Ishikawa (cell line): Measurements from ENCODE around the gene FASTK.

Experiments used
- CREB1 ChIP-seq: IDR thresholded peaks from 2 replicates; pipeline ENCODE4 v1.6.1; 2012; ENCODE audit warnings: low read depth
- EP300 ChIP-seq: IDR thresholded peaks from 2 replicates; pipeline ENCODE4 v1.6.1; 2012; ENCODE audit warnings: borderline replicate concordance
- TEAD4 ChIP-seq: IDR thresholded peaks from 2 replicates; pipeline ENCODE4 v1.6.1; 2012
- TF ChIP-seq, protein P1 (sequence below): IDR thresholded peaks from 2 replicates; pipeline ENCODE4 v1.6.1; 2012
- TF ChIP-seq, protein P2 (sequence below): IDR thresholded peaks from 2 replicates; pipeline ENCODE4 v1.6.1; 2012

DNA sequence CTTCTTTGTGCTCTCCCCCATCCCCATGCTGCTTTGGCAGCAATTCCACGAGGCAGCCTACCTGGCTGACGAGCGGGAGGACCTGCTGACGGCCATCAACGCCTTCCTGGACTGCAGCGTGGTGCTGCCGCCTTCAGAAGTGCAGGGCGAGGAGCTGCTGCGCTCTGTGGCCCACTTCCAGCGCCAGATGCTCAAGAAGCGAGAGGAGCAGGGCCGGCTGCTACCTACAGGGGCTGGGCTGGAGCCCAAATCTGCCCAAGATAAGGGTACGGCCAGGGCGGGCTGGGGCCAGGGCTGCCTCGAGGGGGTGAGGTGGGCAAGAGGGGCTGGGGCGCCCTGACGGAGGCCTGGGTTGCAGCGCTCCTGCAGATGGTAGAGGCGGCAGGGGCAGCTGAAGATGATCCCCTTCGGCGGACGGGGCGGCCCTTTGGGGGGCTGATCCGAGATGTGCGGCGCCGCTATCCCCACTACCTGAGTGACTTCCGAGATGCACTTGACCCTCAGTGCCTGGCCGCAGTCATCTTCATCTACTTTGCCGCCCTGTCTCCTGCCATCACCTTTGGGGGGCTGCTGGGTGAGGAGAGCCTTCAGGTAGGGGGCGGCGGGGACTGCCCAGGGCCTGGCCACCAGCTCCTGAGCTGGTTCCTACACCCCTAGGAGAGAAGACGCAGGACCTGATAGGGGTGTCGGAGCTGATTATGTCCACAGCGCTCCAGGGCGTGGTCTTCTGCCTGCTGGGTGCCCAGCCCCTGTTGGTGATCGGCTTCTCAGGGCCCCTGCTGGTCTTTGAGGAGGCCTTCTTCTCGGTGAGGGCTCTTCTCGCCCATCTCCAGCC, 9.4 kb downstream of the FASTK start:
- TF ChIP-seq CREB1, result no peak
- TF ChIP-seq EP300, result no peak
- TF ChIP-seq, protein P1, sequence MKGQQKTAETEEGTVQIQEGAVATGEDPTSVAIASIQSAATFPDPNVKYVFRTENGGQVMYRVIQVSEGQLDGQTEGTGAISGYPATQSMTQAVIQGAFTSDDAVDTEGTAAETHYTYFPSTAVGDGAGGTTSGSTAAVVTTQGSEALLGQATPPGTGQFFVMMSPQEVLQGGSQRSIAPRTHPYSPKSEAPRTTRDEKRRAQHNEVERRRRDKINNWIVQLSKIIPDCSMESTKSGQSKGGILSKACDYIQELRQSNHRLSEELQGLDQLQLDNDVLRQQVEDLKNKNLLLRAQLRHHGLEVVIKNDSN, result no peak
- TF ChIP-seq, protein P2, sequence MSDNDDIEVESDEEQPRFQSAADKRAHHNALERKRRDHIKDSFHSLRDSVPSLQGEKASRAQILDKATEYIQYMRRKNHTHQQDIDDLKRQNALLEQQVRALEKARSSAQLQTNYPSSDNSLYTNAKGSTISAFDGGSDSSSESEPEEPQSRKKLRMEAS, result no peak
- no peak for TF ChIP-seq TEAD4
